ENCODE data around the gene ZNF516. TPM values are rescaled to one million over a fixed set of nuclear protein-coding genes. Genes with fewer than 3 reads are reported as not detected.

Gene ZNF516
- total RNA-seq, 1 donor from 2014 or later, result 19.4 TPM

- no peak overlapping the region for H3K4me3 Mint-ChIP-seq
Measured at GRCh38 chr18:76358774-76359173, 136.3 kb downstream of the ZNF516 start.

GRCh38 chr18:76357585-76358260 lies 137.3 kb downstream of the ZNF516 start:
- no peak for TF ChIP-seq CTCF (IDR thresholded peaks at IDR 0.05)
- DNase-seq (no peak), ATAC-seq (ENCODE audit: low read depth) (no peak)
- no peak overlapping the region for H3K27ac Mint-ChIP-seq
- intact Hi-C loops (cut with micrococcal nuclease), result no loop called here
- CTCF ChIA-PET, result no interaction called here
- H3K36me3 Mint-ChIP-seq (ENCODE audit: low read depth), result peaks cover 50% of the 10 kb centered on the region
- H3K4me3 Mint-ChIP-seq, result no peak overlapping the region
- POLR2A ChIA-PET, result no interaction called here
- no peaks in the 10 kb centered on the region for H3K4me1 Mint-ChIP-seq
- H3K9me3 Mint-ChIP-seq, result no peaks in the 10 kb centered on the region
- H3K27me3 Mint-ChIP-seq, result no peaks in the 10 kb centered on the region

More at GRCh38 chr18:76358774-76359173, 136.3 kb downstream of the ZNF516 start:
- Mint-ChIP-seq H3K27ac (no peak overlapping the region), H3K36me3 (ENCODE audit: low read depth) (peaks cover 58% of the 10 kb centered on the region), H3K4me1 (no peaks in the 10 kb centered on the region), H3K9me3 (no peaks in the 10 kb centered on the region), H3K27me3 (no peaks in the 10 kb centered on the region)
- intact Hi-C loops (cut with micrococcal nuclease), result no loop called here
- POLR2A ChIA-PET, result no interaction called here
- no peak for DNase-seq
- ATAC-seq (ENCODE audit: low read depth), result no peak
- no peak for TF ChIP-seq CTCF (IDR thresholded peaks at IDR 0.05)
- CTCF ChIA-PET, result no interaction called here

- ATAC-seq (ENCODE audit: low read depth) (no peak), DNase-seq (no peak)
- CTCF ChIA-PET, result no interaction called here
- no peak overlapping the region for H3K27ac Mint-ChIP-seq
- intact Hi-C loops (cut with micrococcal nuclease), result no loop called here
- H3K9me3 Mint-ChIP-seq, result no peaks in the 10 kb centered on the region
- H3K27me3 Mint-ChIP-seq, result no peaks in the 10 kb centered on the region
- no peak overlapping the region for H3K4me3 Mint-ChIP-seq
- no peaks in the 10 kb centered on the region for H3K4me1 Mint-ChIP-seq
- POLR2A ChIA-PET, result no interaction called here
- peaks cover 45% of the 10 kb centered on the region for H3K36me3 Mint-ChIP-seq (ENCODE audit: low read depth)
- no peak for TF ChIP-seq CTCF (IDR thresholded peaks at IDR 0.05)
Measured at GRCh38 chr18:76357174-76357573, 137.9 kb downstream of the ZNF516 start.

- Mint-ChIP-seq H3K4me3 (no peak overlapping the region), H3K9me3 (no peaks in the 10 kb centered on the region), H3K4me1 (no peaks in the 10 kb centered on the region), H3K36me3 (ENCODE audit: low read depth) (peaks cover 40% of the 10 kb centered on the region), H3K27ac (no peak overlapping the region), H3K27me3 (no peaks in the 10 kb centered on the region)
- ATAC-seq (ENCODE audit: low read depth) (no peak), DNase-seq (no peak)
- intact Hi-C loops (cut with micrococcal nuclease), result no loop called here
- ChIA-PET CTCF (no interaction called here), POLR2A (no interaction called here)
- TF ChIP-seq CTCF (IDR thresholded peaks at IDR 0.05), result no peak
Measured at GRCh38 chr18:76356666-76357065, 138.4 kb downstream of the ZNF516 start.

GRCh38 chr18:76354348-76354747 lies 140.7 kb downstream of the ZNF516 start:
- CTCF ChIA-PET, result no interaction called here
- intact Hi-C loops (cut with micrococcal nuclease), result no loop called here
- Mint-ChIP-seq H3K36me3 (ENCODE audit: low read depth) (peaks cover 24% of the 10 kb centered on the region), H3K4me3 (no peak overlapping the region), H3K4me1 (peaks cover 1% of the 10 kb centered on the region), H3K27me3 (no peaks in the 10 kb centered on the region), H3K9me3 (no peaks in the 10 kb centered on the region), H3K27ac (no peak overlapping the region)
- TF ChIP-seq CTCF (IDR thresholded peaks at IDR 0.05), result no peak
- no peak for DNase-seq
- no peak for ATAC-seq (ENCODE audit: low read depth)
- POLR2A ChIA-PET, result interaction anchor here (0.7 kb wide), 1 partner anchor 41 kb away, joined by 4 read pairs; no protein-coding TSS in a partner anchor

Measured in activated B cell treated with CpG ODN at 0.5 μM for 24 hours (primary cell).